HK-2 (cell line): ENCODE measurements around the gene TEX53.

Experiments
- DNase-seq: peaks from one replicate; pipeline ENCODE4 v3.0.0-alpha.2; 2018; ENCODE audit not compliant: unreplicated experiment

TEX53 gene

DNA sequence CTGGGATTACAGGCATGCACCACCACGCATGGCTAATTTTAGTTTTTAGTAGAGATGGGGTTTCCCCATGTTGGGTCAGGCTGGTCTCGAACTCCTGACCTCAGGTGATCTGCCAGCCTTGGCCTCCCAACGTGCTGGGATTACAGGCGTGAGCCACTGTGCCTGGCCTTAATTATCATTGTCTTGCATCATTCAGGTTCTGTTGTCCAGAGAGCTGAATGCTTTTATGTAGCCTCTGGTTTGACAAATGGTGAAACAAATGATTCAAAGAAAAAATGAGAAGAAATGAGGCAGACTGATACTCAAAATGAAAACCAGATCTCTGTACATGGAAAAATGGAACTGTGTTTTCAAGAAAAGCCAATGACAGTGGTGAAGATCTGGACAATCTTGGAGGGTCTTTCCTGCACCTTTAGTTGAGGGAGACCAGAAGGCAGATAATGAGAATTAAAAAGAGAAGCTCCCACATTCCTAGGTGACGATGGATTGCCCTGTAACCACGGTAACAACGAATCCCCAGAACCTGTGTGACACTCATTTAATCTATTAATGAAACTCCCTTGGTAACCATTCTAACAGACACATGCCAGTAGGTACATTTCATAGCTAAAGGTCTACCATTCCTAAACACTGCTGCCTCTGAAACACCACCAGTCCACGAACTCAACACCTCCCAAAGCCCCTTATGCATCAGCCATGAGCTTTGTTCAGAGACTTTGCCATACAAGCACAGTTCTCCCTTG, 22.8 kb upstream of the TEX53 start:
- no peak for DNase-seq

- DNase-seq, result no peak
Observed at GRCh38 chr9:114678795-114679194, 21.2 kb upstream of the TEX53 start.

GRCh38 chr9:114678130-114678529, 20.5 kb upstream of the TEX53 start:
- no peak for DNase-seq

- DNase-seq, result peak; percentile 82
Observed at GRCh38 chr9:114677418-114677817, 19.8 kb upstream of the TEX53 start.

DNA sequence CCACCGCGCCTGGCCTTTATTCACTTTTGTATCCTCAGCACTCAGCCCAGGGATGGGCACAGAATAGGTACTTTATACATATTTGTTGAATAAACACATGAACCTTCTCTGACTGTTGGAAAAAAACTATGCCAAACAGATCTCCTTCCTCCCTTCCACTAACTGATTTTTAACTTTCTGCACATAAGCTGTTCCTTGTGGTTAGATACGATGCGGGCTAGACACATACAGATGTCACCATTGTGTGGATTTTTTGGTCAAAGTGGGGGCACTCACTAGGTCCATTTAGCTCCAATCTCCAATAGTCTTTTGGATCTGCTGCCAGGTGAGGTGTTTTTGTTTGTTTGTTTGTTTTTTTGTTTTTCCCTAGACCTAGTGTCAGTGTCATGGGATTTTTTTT, 19.3 kb upstream of the TEX53 start:
- no peak for DNase-seq

DNA sequence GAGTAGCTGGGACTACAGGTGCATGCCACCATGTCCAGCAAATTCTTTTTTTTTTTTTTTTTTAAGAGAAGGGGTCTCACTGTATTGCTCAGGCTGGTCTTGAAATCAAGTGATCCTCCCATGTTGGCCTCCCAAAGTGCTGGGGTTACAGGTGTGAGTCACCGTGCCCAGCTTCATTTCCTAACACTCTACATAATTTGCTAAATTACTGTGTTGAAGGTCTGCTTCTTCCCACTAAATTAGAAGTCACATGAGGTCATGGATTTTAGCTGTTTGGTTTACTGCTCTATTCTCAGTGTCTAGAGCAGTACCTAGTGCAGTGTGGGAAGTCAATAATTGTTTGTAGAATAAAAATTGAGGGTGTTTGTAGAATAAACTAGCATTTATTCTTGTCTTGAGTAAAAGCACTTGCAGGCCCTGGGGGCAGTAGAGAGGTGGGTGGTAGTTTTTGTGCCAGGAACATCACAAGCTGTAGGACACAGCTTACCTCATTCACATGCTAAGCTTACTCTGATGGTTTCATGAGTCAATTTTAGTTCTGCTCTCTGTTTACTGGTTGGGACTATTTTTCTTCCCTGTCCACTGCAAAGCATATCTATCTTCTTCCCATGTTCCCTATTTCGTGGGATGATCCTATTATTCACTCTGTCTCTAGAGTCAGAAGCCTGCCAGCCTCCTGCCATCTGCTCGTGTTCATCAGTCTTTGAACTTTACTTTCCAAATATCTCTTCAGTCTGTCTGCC, 17.4 kb upstream of the TEX53 start:
- DNase-seq, result no peak

- DNase-seq, result no peak
Observed at GRCh38 chr9:114674076-114674797, 16.6 kb upstream of the TEX53 start.

DNA sequence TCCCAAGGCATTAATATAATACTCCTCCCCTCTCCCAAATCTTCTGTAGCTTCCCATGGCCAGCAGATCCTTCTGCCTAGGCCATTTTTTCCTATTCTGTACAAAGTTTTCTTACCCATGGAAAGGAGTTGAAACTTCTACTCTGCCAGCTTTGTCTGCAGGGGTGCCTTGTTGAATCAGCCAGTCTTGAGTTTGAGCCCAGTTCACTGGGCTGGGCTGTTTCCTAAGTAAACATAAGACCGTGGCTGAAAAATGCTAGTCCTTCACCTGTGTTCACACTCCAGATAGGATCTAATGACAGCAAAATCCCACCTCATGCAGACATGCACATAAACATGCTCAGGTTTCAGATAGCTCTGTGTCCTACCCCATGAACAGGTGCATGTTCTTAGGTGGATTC, 14.0 kb upstream of the TEX53 start:
- DNase-seq, result no peak

GRCh38 chr9:114669961-114670360, 12.4 kb upstream of the TEX53 start:
- no peak for DNase-seq

DNA sequence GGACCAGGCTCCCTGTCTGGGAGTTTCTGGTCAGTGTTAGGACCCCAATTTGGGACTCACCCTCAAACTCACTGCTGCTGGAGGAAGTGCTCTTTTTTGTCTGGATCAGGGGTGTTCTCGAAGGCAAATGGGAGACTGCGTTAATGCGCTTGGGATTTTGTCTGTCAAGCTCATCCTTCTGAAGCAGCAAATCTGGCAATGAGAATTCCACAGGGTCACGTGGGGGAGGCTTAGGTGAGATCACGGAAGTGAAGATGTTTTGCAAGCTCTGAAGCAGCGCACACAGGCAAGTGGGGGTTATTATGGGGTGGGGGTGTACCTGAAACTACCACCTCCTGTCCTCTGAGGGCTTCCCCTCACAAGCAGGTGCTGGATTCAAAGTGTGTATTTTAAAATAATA, 10.5 kb upstream of the TEX53 start:
- no peak for DNase-seq

- no peak for DNase-seq
Observed at GRCh38 chr9:114666851-114667250, 9.2 kb upstream of the TEX53 start.

GRCh38 chr9:114666401-114666800, 8.8 kb upstream of the TEX53 start:
- no peak for DNase-seq

- no peak for DNase-seq
Observed at GRCh38 chr9:114664181-114664580, 6.6 kb upstream of the TEX53 start.

DNA sequence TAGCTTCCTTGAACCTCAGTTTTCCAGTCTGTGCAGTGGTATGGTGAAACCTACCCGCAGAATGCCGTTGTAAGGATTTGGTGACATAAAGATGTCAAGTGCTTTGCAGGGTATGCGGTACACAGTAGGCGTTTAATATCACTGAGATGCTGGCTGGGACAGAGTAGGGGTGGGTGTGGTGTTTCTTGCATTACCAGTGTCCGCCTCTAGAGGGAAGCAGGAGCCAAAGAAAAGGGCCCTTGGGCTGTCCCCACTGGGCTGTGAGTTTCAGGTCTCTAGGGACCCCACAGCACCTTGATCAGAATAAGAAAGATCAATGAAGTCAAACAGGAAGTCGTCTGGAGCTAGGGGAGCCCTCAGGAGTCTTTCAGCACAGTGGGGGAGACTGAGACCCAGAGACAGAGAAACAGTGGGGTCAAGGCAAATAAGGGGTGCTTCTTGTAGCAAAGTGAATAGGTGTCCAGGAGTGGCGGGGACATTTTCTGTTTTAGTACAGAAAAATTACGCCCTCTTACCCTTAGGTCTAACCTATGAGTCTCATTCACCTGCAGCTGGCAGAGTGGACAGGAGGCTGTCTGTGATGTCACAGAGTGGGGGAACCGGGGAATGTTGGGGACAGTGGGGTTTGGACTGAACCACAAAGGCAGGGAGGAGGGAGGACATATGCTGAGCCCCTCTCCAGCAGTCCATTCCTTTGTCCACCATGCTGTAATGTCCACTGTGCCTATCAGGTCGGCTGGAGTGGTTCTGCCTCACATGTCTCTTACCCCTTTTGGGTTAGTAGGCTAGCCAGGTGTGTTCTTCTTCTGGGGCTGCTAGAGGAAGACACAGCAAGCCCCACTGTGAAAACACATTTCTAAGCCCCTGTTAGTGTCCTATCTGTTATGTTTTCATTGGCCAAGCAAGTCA, 4.7 kb upstream of the TEX53 start:
- peak; percentile 50 for DNase-seq

DNA sequence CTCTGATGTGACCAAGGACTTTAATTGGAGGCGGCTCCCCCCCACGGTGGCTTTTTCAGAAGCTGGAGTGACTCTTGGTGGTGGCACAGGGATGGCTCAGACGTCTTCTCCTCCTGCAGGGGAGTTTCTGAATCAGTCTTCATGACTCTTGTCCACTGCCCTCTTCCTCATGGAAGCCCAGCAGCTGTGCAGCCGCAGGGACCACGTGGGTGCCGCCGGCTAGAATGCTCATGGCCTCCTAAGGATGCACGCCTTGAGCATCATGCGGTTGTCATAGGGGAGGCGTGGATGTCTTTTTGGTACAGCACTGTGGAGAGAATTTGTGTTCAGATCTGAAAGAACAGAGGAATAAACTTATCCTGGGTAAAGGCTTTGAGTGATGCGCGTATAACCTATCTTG, 1.3 kb downstream of the TEX53 start:
- no peak for DNase-seq

DNA sequence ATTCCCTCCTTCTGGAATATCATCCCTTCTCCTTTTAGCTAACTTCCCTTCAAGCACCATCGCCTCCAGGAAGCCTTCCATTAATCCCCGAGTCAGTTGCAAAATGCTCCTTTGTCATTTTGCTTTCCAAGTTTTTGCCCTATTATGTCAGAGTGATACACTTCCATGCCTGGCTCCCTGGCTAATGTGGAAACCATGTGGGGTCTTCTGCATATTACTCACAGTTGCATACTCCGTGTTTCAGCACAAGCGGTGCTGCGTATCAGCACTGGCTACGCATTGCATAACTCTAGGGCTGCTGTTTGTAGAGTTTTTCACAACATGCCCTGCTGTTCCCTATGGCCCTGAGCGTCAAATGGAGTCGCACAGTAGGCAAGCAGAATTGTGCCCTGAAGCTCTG, 1.9 kb downstream of the TEX53 start:
- no peak for DNase-seq

DNA sequence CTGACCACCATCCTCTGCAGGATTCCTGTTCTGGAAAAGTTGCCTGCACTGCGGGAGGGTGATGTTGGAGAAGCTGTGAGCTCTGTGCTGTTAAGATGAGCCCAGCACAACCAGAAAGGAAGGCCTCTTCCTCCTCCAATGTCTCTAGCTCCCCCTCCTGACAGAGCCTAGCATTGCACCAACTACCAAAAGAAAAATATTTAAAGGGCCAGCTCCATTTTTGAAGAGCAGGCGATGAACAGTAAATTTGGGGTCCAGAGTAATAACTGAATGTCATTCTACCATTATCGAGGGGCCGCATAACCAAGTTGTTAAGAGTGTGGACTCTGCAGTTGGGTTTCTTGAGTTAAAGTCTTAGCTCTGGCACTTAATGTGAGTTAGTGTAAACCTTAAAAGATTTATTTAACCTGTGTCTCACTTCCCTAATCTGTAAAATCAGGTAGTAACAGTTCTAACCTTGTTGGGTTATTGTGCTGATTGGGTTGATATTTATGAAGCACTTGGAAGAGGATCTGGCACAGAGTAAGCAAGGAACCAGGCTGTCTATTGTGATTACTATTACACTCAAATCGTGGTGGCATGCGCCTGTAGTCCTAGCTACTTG, 3.9 kb downstream of the TEX53 start:
- peak; percentile 77 for DNase-seq

DNA sequence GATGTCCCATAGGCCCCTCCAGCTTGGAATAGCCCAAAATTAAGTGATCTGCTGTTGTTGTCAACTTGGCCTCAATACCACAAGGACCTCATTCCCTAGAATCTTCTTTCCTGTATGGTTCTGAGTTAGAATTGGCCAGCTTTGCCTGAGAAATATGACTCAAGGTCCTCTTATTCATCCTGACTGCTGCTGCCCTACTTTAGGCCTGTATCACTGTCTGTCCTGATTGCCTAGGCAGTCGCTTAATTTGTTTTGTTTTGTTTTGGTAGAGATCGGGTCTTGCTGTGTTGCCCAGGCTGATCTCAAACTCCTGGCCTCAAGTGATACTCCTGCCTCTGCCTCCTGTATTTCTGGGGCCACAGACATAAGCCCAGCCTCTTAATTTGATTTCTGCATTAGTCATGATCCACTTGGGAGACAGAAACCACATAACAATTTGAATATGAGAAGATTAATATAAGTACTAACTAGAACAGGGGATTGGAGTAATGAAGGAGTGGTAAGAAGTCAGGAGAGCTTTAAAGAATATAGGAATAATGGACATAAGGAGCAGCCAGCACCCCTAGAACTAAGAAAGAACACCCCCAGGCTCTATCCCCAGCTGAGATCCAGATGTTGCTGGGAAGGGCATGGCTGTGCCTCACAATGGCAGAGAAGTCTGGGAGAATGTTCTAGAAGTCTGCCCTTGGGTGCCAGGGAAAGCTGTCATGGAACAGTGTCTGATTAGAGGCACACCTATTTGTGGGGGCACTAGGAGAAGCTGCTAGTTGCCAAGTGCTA, 4.6 kb downstream of the TEX53 start:
- no peak for DNase-seq

DNA sequence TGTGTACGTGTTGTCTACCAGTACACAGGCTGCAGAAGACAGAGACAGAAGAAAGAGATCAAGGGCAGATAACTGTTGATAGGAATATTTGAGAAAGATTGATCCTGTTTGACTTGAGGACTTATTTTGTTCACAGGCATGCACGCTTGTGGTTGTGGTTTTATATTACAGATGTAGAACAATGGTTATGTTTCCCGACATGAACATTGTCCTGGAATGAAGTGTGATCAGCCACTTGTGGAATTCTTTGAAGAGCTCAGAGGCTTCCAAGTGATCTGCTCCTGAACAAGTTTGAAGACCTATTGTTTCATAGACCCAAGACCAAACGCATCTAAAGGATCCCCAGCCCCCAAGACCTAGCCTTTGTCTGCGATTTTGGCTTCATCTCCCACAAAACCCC, 13.7 kb downstream of the TEX53 start:
- DNase-seq, result no peak

DNA sequence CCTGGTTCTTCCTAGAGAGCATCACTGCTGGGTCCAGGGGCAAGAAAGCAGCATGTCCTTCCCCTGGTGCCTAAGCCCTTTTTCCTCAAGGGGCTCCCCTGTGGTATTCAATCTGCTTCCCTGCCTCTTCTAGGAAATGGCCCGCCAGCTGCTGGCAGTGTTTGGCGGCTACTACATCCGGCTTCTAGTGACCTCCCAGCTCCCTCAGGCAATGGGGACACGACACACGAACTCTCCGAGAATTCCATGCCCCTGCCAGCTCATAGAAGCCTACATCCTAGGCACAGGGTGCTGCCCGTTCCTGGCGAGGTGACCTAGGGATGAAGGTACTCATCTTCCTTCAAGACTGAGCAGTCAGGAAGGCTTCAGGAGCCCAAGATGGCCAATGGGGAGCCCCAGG, 14.6 kb downstream of the TEX53 start:
- no peak for DNase-seq

DNA sequence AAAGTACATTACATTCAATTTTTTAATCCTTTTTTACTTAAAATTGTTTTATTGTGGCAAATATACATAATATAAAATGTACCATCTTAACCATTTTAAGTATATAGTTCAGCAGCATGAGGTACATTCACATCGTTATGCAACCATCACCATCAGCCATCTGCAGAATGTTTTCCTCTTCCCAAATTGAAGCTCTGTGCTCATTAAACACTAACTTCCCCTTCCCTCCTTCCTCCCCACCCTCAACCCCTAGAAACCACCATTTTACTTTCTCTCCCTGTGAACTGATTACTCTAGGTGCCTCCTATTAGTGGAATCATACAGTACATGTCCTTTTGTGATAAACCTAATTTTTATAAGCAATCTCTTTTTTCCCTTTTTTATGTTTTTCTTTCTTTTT, 15.6 kb downstream of the TEX53 start:
- DNase-seq, result no peak
